NCI-H2029 treated with DMSO at 0.1 percent for 48 hours (cell line): Measurements from ENCODE around the gene HNRNPCL2.
"Not testable (repeated sequence)": the region's sequence is repeated elsewhere in the genome, so short reads cannot be mapped to it uniquely, and the experiment has no call there.

ENCODE experiments used
- DNase-seq: peaks from one replicate; lab custom pipeline; 2025; lab: John Stamatoyannopoulos, UW

The HNRNPCL2 gene

GRCh38 chr1:13116754-13117153, at the start of gene HNRNPCL2:
Gene HNRNPCL2, minus strand, starts transcription at chr1:13116854. Its CDS starts 454 bp downstream, at chr1:13116400.
- DNase-seq, result not testable (repeated sequence)

- DNase-seq, result not testable (repeated sequence)
Observed at GRCh38 chr1:13165531-13165930, 48.9 kb upstream of the HNRNPCL2 start, which contains the start of gene HNRNPCL4. Gene HNRNPCL4, minus strand, starts transcription at chr1:13165631. Its CDS starts 164 bp downstream, at chr1:13165467.

- not testable (repeated sequence) for DNase-seq
Observed at GRCh38 chr1:13155909-13156308, 39.3 kb upstream of the HNRNPCL2 start, which contains the start of gene PRAMEF26. Gene PRAMEF26, minus strand, starts transcription at chr1:13156009. Its CDS starts 2,914 bp downstream, at chr1:13153095.

GRCh38 chr1:13070474-13070873, 46.2 kb downstream of the HNRNPCL2 start, which contains the start of gene PRAMEF25:
Gene PRAMEF25, plus strand, starts transcription at chr1:13070774. Its CDS starts 2,920 bp downstream, at chr1:13073694.
- not testable (repeated sequence) for DNase-seq
